Heart left ventricle (tissue), 16 donors: ENCODE measurements around the gene MALRD1. TPM values are rescaled to one million over a fixed set of nuclear protein-coding genes. Genes with fewer than 3 reads are reported as not detected.

Source experiments
- ATAC-seq, 4 donors: fragments of 200-7000 bp; cut with Tn5 transposase; one replicate each; pipeline ENCODE4 v1.9.1; 2020 to 2022; ENCODE audit warnings: moderate library complexity in 4 of 4, mild to moderate bottlenecking in 3 of 4, moderate number of reproducible peaks in 1 of 4
- DNase-seq, 5 donors: peaks; one replicate each; pipeline ENCODE4 v3.0.0-alpha.2; 2020
- H3K27ac ChIP-seq, 12 donors: fragments of 200-600 bp; sonication (generic) in 4 of 12; one replicate each; pipeline versions ENCODE4 v1.5.0 to v1.8.0; 2016 to 2022; ENCODE audit warnings: mild to moderate bottlenecking in 2 of 12
- H3K27me3 ChIP-seq, 9 donors: fragments of 200-600 bp; sonication (generic) in 2 of 9; one replicate each; pipeline versions ENCODE4 v1.5.1 to v1.8.0; 2016 to 2022; ENCODE audit warnings: mild to moderate bottlenecking in 3 of 9
- H3K36me3 ChIP-seq, 9 donors: fragments of 200-600 bp; sonication (generic) in 2 of 9; one replicate each; pipeline versions ENCODE4 v1.5.0 to v1.8.0; 2018 to 2022; ENCODE audit warnings: mild to moderate bottlenecking in 2 of 9
- H3K4me1 ChIP-seq, 12 donors: fragments of 200-600 bp; sonication (generic) in 4 of 12; one replicate each; pipeline versions ENCODE4 v1.5.0 to v1.8.0; 2016 to 2022; ENCODE audit warnings: mild to moderate bottlenecking in 3 of 12
- H3K4me3 ChIP-seq, 12 donors: fragments of 200-600 bp; sonication (generic) in 4 of 12; one replicate each; pipeline versions ENCODE4 v1.5.0 to v1.8.0; 2017 to 2022; ENCODE audit warnings: mild to moderate bottlenecking in 9 of 12, moderate library complexity in 4 of 12
- H3K9me3 ChIP-seq, 12 donors: fragments of 200-600 bp; sonication (generic) in 4 of 12; one replicate each; pipeline versions ENCODE4 v1.5.0 to v1.8.0; 2016 to 2022; ENCODE audit warnings: mild to moderate bottlenecking in 1 of 12
- POLR2A ChIP-seq, 2 donors: fragments of 450-650 bp; IDR thresholded peaks; one replicate each; pipeline ENCODE4 v1.6.1; 2017; ENCODE audit warnings: antibody characterized with exemption in 2 of 2, mild to moderate bottlenecking in 2 of 2, moderate library complexity in 2 of 2
- WGBS, 4 donors: extraction: QIAGEN DNeasy Blood & Tissue Kit in 2 of 4; methylation state at CpG; one replicate each; pipeline versions ENCODE4 v1.1.5 to v1.1.7; 2013 to 2018; 5-methylcytosine and 5-hydroxymethylcytosine counted together
- intact Hi-C, 10 donors: fragments of 100-400 bp; cut with DNase I; formaldehyde crosslinking; loops; one replicate each; pipeline versions ENCODE4 v1.11.1 to v1.14.2; 2022
- polyA plus RNA-seq, 2 donors: library from polyadenylated mRNA; stranded (reverse); fragments of 200-250 nt; gene quantifications; one replicate each; pipeline ENCODE4 v1.2.3, GENCODE V29; 2013
- total RNA-seq, 9 donors: library from RNA; depleted of rRNA in 2 of 9; stranded (reverse); fragments of >200 nt in 2 of 9; fragmentation: NEBNext Ultra II Directional in 3 of 9; extraction: Animal tissue kit (Norgen Biotek cat#: 25700) in 3 of 9; gene quantifications; one replicate each; pipeline versions ENCODE4 v1.1.0 to v1.2.4, GENCODE V29; 2016 to 2023
- TF ChIP-seq, protein P1 (sequence below), 12 donors: fragments of 200-600 bp; sonication (generic) in 4 of 12; IDR thresholded peaks; one replicate each; pipeline versions ENCODE4 v1.5.0 to v1.8.0; 2018 to 2022; ENCODE audit warnings: antibody characterized with exemption in 12 of 12, mild to moderate bottlenecking in 5 of 12
- donor health status: ischemic (EF 13 %, LVEDD 7.1; RV severe dilation, severe dysfunction).
- donor health status: healthy with polysubstance abuse.
- donor health status: DM: no; HTN: yes; CAD: no.
- donor health status: DM: no; HTN: no; CAD: no.
- donor health status: ischemic (EF 25% LVEDD 6.9; RV normal size, moderate dysfunction).
- donor health status: ischemic (EF 25% LVEDD 5.7; RV mildly dilated, moderate dysfunction).
- donor health status: healthy.
- donor health status: DM: yes; HTN: yes; CAD: no.
- donor health status: ischemic (EF 35%, LVEDD 5.7; RV mildly dilated, moderate dysfunction).
- donor health status: nonischemic (EF 11% LVEDD 7.7; RV severe dilation, severe dysfunction).
- donor health status: DM: yes; HTN: yes; CAD: no.
- donor health status: PGD.
- donor health status: ischemic (EF 29% LVEDD 5.4; RV normal size, mild dysfunction).
- donor health status: nonischemic (EF 23%, LVEDD 6.1; RV moderate dilation, normal function).

Gene MALRD1
- total and polyA plus RNA-seq, 11 donors, result 0.12 to 1.1 (median 0.37) TPM; not detected in 1

DNA sequence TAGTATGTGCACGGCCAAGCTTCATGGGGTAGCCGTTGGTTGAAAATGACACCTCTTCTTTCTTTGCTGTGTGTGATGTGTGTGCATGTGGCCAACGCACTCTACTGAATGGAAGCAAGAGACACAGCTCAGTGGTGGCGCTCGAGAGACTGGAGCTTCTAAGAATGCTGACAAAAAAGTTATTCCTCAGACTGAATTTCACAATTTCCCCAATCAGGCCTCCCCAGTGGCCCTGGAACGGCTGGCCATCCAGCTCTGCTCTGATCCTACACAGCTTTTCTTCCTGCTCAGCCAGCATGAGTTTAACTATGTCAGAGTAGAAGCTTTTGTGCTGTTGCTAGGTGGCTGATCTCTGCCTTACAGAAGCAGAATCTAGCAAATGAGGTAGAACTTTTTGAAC, 581.0 kb downstream of the MALRD1 start:
- ATAC-seq, result peak; percentile 92 to 97 (median 95)
- H3K36me3 ChIP-seq, result no peaks in the 10 kb centered on the region
- H3K4me1 ChIP-seq, result peaks cover 0 to 12% (median 0%) of the 10 kb centered on the region in 12 donors
- H3K9me3 ChIP-seq, result no peaks in the 10 kb centered on the region
- DNase-seq, result peak; percentile 69 to 86 (median 73)
- H3K27ac ChIP-seq, result peak overlapping the region in 8 of 12 donors; percentile 15 to 64 (median 38)
- intact Hi-C loops, result loop anchor here in 3 of 10 donors (10.0 kb wide), 2 partner anchors 155 to 185 kb away; partner anchors contain the start of gene PLXDC2 (in 2 of the 3)
- TF ChIP-seq, protein P1, sequence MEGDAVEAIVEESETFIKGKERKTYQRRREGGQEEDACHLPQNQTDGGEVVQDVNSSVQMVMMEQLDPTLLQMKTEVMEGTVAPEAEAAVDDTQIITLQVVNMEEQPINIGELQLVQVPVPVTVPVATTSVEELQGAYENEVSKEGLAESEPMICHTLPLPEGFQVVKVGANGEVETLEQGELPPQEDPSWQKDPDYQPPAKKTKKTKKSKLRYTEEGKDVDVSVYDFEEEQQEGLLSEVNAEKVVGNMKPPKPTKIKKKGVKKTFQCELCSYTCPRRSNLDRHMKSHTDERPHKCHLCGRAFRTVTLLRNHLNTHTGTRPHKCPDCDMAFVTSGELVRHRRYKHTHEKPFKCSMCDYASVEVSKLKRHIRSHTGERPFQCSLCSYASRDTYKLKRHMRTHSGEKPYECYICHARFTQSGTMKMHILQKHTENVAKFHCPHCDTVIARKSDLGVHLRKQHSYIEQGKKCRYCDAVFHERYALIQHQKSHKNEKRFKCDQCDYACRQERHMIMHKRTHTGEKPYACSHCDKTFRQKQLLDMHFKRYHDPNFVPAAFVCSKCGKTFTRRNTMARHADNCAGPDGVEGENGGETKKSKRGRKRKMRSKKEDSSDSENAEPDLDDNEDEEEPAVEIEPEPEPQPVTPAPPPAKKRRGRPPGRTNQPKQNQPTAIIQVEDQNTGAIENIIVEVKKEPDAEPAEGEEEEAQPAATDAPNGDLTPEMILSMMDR (IDR thresholded peaks at IDR 0.05), result peak in 6 of 12 donors; percentile 17 to 52 (median 27)
- no peak for TF ChIP-seq POLR2A (IDR thresholded peaks at IDR 0.05)
- H3K27me3 ChIP-seq, result no peaks in the 10 kb centered on the region
- H3K4me3 ChIP-seq, result no peak overlapping the region
- 41 to 53% (median 50%) methylated on average over 6 of the region's 6 CpGs for WGBS, 4 donors

DNA sequence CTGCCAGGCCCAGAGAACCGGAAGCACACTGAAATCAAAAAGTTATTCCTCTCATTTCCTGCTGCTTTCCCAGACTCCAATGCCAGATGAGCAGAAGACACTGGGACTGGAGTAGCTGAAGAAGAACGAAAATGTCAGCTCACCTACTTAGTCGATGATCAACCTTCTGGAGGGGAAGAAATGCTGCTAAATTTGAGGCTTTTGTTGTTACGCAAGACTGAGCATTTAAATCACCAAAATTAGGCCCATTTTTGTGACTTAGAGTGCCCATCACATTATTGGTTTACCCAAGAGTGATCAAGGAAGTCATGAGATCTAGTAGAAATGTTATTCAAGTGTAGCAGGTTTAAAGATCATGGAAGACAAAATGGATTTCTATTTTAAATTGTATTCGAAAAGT, 585.6 kb downstream of the MALRD1 start:
- intact Hi-C loops, result no loop called here
- DNase-seq, result no peak

DNA sequence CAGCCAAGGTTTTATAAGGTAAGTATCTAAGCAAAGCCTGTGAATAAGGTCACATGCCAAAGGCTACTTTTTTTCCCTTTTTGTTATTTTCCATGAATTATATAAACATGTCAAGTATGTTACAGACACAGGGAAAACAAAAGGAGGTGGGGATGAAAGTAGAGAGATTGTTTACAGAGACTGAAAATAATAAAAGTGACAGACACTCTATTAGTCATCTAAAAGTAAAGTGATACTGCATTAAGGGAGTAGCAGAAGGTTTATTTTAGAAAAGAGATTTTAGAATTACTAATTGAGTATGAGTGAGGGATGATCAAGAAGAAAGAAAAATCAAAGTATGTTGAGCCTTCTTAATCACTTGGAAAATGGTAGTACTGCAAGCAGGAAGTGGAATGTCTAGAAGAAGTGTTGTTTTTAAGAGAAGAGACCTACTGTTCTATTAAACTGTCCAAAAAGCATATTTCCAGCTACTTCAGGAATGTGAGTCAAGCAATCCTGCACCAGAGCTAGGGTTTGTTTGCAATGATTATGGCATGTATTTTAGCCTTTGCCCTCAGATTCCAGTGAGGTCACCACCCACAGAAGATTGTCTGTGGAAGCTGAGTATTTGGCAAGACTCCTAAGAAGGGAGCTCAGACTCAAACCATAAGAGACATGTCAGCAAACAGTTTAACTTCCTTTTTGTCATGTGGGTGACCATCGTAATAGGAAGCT, 589.7 kb downstream of the MALRD1 start:
- WGBS, 4 donors, result 28 to 49% (median 40%) methylated on average over 1 of the region's 1 CpG
- Histone ChIP-seq H3K9me3 (no peaks in the 10 kb centered on the region), H3K27ac (peak overlapping the region; percentile 11 to 87 (median 65)), H3K4me1 (peaks cover 0 to 26% (median 0%) of the 10 kb centered on the region in 12 donors), H3K27me3 (no peaks in the 10 kb centered on the region), H3K36me3 (no peaks in the 10 kb centered on the region), H3K4me3 (peak overlapping the region in 10 of 12 donors; percentile 10 to 46 (median 34))
- intact Hi-C loops, result no loop called here
- peak in 3 of 5 donors; percentile 23 to 42 (median 29) for DNase-seq
- TF ChIP-seq, protein P1 (IDR thresholded peaks at IDR 0.05), result no peak
- no peak for TF ChIP-seq POLR2A (IDR thresholded peaks at IDR 0.05)
- ATAC-seq, result peak; percentile 79 to 97 (median 85)

More for the DNA sequence above, 585.6 kb downstream of the MALRD1 start:
- Histone ChIP-seq H3K27ac (no peak overlapping the region), H3K36me3 (no peaks in the 10 kb centered on the region), H3K4me3 (no peak overlapping the region), H3K4me1 (peaks cover 0 to 20% (median 0%) of the 10 kb centered on the region in 12 donors), H3K9me3 (no peaks in the 10 kb centered on the region), H3K27me3 (no peaks in the 10 kb centered on the region)
- TF ChIP-seq, protein P1 (IDR thresholded peaks at IDR 0.05), result no peak
- 92 to 94% (median 92%) methylated on average over 5 of the region's 5 CpGs for WGBS, 4 donors
- ATAC-seq, result no peak

DNA sequence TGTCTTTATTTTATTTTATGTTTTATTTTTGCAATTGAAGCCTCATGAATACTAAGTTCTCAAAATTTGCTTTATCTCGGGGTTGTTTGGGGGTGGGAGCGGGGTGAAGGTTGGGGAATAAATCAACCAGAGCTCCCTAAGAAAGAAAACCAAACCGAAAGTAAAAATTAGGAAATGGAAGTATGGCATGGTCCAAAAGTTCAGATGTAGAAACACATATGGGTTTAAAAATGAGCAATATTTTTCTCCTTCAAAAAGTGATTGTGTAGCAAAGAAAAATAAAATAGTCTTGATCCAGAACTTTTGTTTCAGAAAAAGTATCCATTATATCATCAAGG, 590.3 kb downstream of the MALRD1 start:
- DNase-seq (no peak), ATAC-seq (peak in 2 of 4 donors; percentile 29 to 47)
- H3K27me3 ChIP-seq, result no peaks in the 10 kb centered on the region
- H3K36me3 ChIP-seq, result no peaks in the 10 kb centered on the region
- 61 to 78% (median 71%) methylated on average over 3 of the region's 3 CpGs for WGBS, 4 donors
- no peak for TF ChIP-seq POLR2A (IDR thresholded peaks at IDR 0.05)
- TF ChIP-seq, protein P1 (IDR thresholded peaks at IDR 0.05), result no peak
- intact Hi-C loops, result no loop called here
- no peaks in the 10 kb centered on the region for H3K9me3 ChIP-seq
- peaks cover 0 to 26% (median 0%) of the 10 kb centered on the region in 12 donors for H3K4me1 ChIP-seq
- H3K27ac ChIP-seq, result peak overlapping the region; percentile 31 to 87 (median 65)
- peak overlapping the region in 10 of 12 donors; percentile 10 to 46 (median 34) for H3K4me3 ChIP-seq
